T-cell (primary cell): ENCODE results near the gene TMEM225B. TPM values are rescaled to one million over a fixed set of nuclear protein-coding genes. Genes with fewer than 3 reads are reported as not detected.
"Not testable (repeated sequence)": the region's sequence is repeated elsewhere in the genome, so short reads cannot be mapped to it uniquely, and the experiment has no call there.

Experiments used
- ATAC-seq, 4 experiments: fragments of 200-7000 bp in 3 of 4; fragments of 150-1000 bp in 1 of 4; cut with Tn5 transposase; replicated peaks in 1 of 4; 1 replicate in 3 of 4; 2 replicates in 1 of 4; pipeline ENCODE4 v1.10.0; 2021; ENCODE audit warnings: moderate library complexity in 3 of 4, mild to moderate bottlenecking in 2 of 4, moderate number of reproducible peaks in 1 of 4
- CTCF ChIA-PET, 2 donors: fragments of 300-600 bp; sonication (Branson Sonifier 250); formaldehyde crosslinking; loops; one replicate each; lab custom pipeline; 2022; ENCODE audit warnings: antibody characterized with exemption in 2 of 2; lab: Charles Lee
- POLR2A ChIA-PET, 2 donors: fragments of 300-600 bp; sonication (Branson Sonifier 250); formaldehyde crosslinking; loops; one replicate each; lab custom pipeline; 2022; ENCODE audit warnings: antibody characterized with exemption in 2 of 2; lab: Charles Lee
- DNase-seq, 35 experiments: peaks; one replicate each; pipeline versions ENCODE4 v3.0.0 to v3.0.0-alpha.2; 2013 to 2023
- H3K27ac ChIP-seq: one replicate; pipeline ENCODE4 v1.5.1; 2013; ENCODE audit warnings: low read length
- H3K27me3 ChIP-seq, 2 experiments: replicated peaks in 1 of 2; 1 replicate in 1 of 2; 2 replicates in 1 of 2; pipeline versions ENCODE4 v1.6.1 to v1.7.0; 2013; ENCODE audit warnings: low read length in 1 of 2, mixed read lengths in 1 of 2; ENCODE audit not compliant: control insufficient read depth in 2 of 2, insufficient read depth in 2 of 2; ENCODE audit errors: extremely low read depth in 1 of 2
- H3K36me3 ChIP-seq, 2 donors: 1 replicate in 1 of 2; 2 replicates in 1 of 2; pipeline versions ENCODE4 v1.6.1 to v1.7.0; 2013; ENCODE audit warnings: low read length in 1 of 2; ENCODE audit not compliant: control insufficient read depth in 2 of 2, insufficient read depth in 1 of 2; ENCODE audit errors: extremely low read depth in 1 of 2
- H3K4me1 ChIP-seq, 2 experiments: 1 replicate in 1 of 2; 2 replicates in 1 of 2; pipeline versions ENCODE4 v1.6.1 to v1.7.0; 2013; ENCODE audit warnings: low read length in 2 of 2, mixed read lengths in 1 of 2; ENCODE audit not compliant: insufficient read depth in 2 of 2, control insufficient read depth in 1 of 2; ENCODE audit errors: extremely low read depth in 1 of 2
- H3K4me3 ChIP-seq, 2 donors: 1 replicate in 1 of 2; 2 replicates in 1 of 2; pipeline versions ENCODE4 v1.5.1 to v1.7.0; 2013; ENCODE audit warnings: mild to moderate bottlenecking in 2 of 2, low read length in 1 of 2, moderate library complexity in 1 of 2; ENCODE audit not compliant: control insufficient read depth in 1 of 2; ENCODE audit errors: extremely low read depth in 1 of 2
- H3K9me3 ChIP-seq: 2 replicates; pipeline ENCODE4 v1.7.0; 2013
- H3K27ac Mint-ChIP-seq, 2 donors: one replicate each; pipeline ENCODE4 v1.8.0; 2020 to 2021; ENCODE audit warnings: mild to moderate bottlenecking in 2 of 2, mixed read lengths in 2 of 2
- H3K27me3 Mint-ChIP-seq, 2 donors: one replicate each; pipeline ENCODE4 v1.8.0; 2021 to 2022; ENCODE audit warnings: mixed read lengths in 2 of 2
- H3K36me3 Mint-ChIP-seq: one replicate; pipeline ENCODE4 v1.8.0; 2021; ENCODE audit warnings: mixed read lengths
- H3K4me1 Mint-ChIP-seq, 3 donors: one replicate each; pipeline ENCODE4 v1.8.0; 2020 to 2022; ENCODE audit warnings: mixed read lengths in 3 of 3, mild to moderate bottlenecking in 1 of 3
- H3K4me3 Mint-ChIP-seq, 3 donors: one replicate each; pipeline ENCODE4 v1.8.0; 2020 to 2022; ENCODE audit warnings: mild to moderate bottlenecking in 3 of 3, mixed read lengths in 3 of 3, moderate library complexity in 3 of 3
- H3K9me3 Mint-ChIP-seq, 3 donors: one replicate each; pipeline ENCODE4 v1.8.0; 2020 to 2022; ENCODE audit warnings: mixed read lengths in 3 of 3
- WGBS: methylation state at CpG from one replicate; pipeline ENCODE4 v1.1.5; 2013; ENCODE audit warnings: missing lambda C conversion rate; ENCODE audit not compliant: insufficient coverage; 5-methylcytosine and 5-hydroxymethylcytosine counted together
- total RNA-seq, 35 experiments: library from RNA in 6 of 35; stranded (reverse) in 6 of 35; fragments of 120-200 nt in 1 of 35; gene quantifications; one replicate each; pipeline versions ENCODE4 v1.2.1 to v1.2.4 and lab custom pipeline; 2013 to 2026

Gene TMEM225B
- total RNA-seq, 5 donors from 2014 or later (not counting 1 experiment from before 2014, with no cell fraction given), result 0.85 to 2.6 (median 1.1) TPM

DNA sequence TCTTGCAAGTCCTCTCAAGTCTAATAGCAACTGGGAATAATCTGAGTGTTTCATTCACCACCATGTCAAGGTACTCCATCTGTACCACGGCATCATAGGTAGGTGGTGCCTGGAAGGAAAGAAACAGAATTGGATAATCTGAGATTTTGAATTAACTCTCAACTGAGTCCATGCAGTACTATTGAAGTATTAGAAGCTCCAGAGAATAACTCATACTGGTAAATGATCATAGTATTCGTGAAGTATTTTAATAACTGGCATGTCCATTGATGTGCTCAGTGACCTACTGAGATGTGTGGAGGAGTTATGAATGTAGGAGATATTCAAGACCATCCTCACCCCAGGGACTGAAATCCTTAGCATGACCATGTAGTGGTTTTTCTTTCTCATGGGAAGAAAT lies 54.6 kb downstream of the TMEM225B start:
- ATAC-seq (no peak), DNase-seq (no peak)
- no peaks in the 10 kb centered on the region for H3K27me3 Mint-ChIP-seq
- Histone ChIP-seq H3K36me3 (no peaks in the 10 kb centered on the region), H3K9me3 (no peaks in the 10 kb centered on the region), H3K4me3 (no peak overlapping the region), H3K4me1 (no peaks in the 10 kb centered on the region), H3K27me3 (no peaks in the 10 kb centered on the region), H3K27ac (no peak overlapping the region)
- H3K4me3 Mint-ChIP-seq, result no peak overlapping the region
- H3K36me3 Mint-ChIP-seq, result peaks cover 39% of the 10 kb centered on the region
- no peak overlapping the region for H3K27ac Mint-ChIP-seq
- no CpG with 5 or more reads among the region's 2 CpGs for WGBS
- H3K9me3 Mint-ChIP-seq, result peaks cover 0 to 4% (median under 1%) of the 10 kb centered on the region in 3 donors
- CTCF ChIA-PET, result no interaction called here
- POLR2A ChIA-PET, result no interaction called here
- H3K4me1 Mint-ChIP-seq, result peaks cover 5 to 15% (median 9%) of the 10 kb centered on the region in 3 donors

DNA sequence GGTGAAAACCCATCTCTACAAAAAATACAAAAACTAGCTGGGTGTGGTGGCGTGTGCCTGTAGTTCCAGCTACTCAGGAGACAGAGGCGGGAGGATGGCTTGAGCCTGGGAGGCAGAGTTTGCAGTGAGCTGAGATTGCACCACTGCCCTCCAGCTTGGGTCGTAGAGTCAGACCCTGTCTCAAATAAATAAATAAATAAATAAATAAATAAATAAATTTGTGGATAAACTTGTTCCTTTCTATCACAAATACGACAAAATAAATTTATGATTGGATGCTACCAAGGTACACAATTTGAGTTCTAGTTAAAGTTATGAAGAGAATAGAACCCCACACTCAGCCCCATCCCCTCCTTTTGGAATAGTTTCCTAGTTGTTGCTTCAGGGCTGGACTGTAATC lies 55.2 kb downstream of the TMEM225B start:
- H3K27ac Mint-ChIP-seq, H3K9me3 Mint-ChIP-seq, H3K27me3 Mint-ChIP-seq, H3K4me3 ChIP-seq, H3K4me1 ChIP-seq, DNase-seq, H3K27me3 ChIP-seq, H3K4me3 Mint-ChIP-seq, H3K9me3 ChIP-seq, ATAC-seq, H3K27ac ChIP-seq, CTCF ChIA-PET, H3K36me3 ChIP-seq, POLR2A ChIA-PET: not testable (repeated sequence)
- H3K4me1 Mint-ChIP-seq, result peaks cover 5 to 17% (median 9%) of the 10 kb centered on the region in 3 donors
- H3K36me3 Mint-ChIP-seq, result peaks cover 36% of the 10 kb centered on the region
- no CpG with 5 or more reads among the region's 4 CpGs for WGBS

DNA sequence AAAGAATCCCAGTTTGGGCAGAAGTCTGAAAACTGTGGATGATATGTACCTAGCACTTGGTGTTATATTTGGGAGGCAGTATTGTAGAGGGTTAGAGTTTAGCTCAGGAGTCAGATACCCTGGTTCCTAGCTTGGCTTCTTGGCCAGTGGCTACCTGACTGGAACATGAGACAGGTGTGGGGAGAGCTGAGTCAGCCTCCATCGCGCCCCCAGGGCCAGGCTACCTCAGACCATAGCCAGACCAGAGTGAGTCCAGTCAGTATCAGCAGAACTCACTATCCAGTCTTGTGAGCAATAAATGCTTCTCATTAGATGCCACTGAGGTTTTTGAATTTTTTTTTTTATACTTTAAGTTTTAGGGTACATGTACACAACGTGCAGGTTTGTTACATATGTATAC lies 55.7 kb downstream of the TMEM225B start:
- ATAC-seq, result no peak
- Mint-ChIP-seq H3K4me1 (peaks cover 5 to 17% (median 9%) of the 10 kb centered on the region in 3 donors), H3K9me3 (peaks cover 0 to 4% (median 3%) of the 10 kb centered on the region in 3 donors), H3K36me3 (peaks cover 38% of the 10 kb centered on the region), H3K27me3 (no peaks in the 10 kb centered on the region), H3K4me3 (no peak overlapping the region), H3K27ac (no peak overlapping the region)
- ChIA-PET CTCF (no interaction called here), POLR2A (no interaction called here)
- WGBS, result 100% methylated on average over 2 of the region's 3 CpGs
- H3K4me3 ChIP-seq, result no peak overlapping the region
- no peaks in the 10 kb centered on the region for H3K4me1 ChIP-seq
- H3K36me3 ChIP-seq, result no peaks in the 10 kb centered on the region
- no peak overlapping the region for H3K27ac ChIP-seq
- H3K9me3 ChIP-seq, result no peaks in the 10 kb centered on the region
- DNase-seq, result no peak
- H3K27me3 ChIP-seq, result no peaks in the 10 kb centered on the region

DNA sequence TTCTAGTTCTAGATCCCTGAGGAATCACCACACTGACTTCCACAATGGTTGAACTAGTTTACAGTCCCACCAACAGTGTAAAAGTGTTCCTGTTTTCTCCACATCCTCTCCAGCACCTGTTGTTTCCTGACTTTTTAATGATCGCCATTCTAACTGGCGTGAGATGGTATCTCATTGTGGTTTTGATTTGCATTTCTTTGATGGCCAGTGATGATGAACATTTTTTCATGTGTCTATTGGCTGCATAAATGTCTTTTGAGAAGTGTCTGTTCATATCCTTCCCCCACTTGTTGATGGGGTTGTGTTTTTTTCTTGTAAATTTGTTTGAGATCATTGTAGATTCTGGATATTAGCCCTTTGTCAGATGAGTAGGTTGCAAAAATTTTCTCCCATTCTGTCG lies 56.6 kb downstream of the TMEM225B start:
- H3K36me3 Mint-ChIP-seq, result peaks cover 39% of the 10 kb centered on the region
- POLR2A ChIA-PET, H3K4me1 ChIP-seq: not testable (repeated sequence)

DNA sequence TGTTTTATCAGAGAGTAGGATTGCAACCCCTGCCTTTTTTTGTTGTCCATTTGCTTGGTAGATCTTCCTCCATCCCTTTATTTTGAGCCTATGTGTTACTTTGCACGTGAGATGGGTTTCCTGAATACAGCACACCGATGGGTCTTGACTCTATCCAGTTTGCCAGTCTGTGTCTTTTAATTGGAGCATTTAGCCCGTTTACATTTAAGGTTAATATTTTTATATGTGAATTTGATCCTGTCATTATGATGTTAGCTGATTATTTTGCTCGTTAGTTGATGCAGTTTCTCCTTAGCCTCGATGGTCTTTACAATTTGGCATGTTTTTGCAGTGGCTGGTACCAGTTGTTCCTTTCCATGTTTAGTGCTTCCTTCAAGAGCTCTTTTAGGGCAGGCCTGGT lies 59.8 kb downstream of the TMEM225B start:
- H3K36me3 ChIP-seq, CTCF ChIA-PET, ATAC-seq, H3K4me1 ChIP-seq, H3K27me3 Mint-ChIP-seq, H3K4me3 Mint-ChIP-seq, H3K27ac ChIP-seq, H3K9me3 ChIP-seq, H3K27me3 ChIP-seq, H3K9me3 Mint-ChIP-seq, H3K27ac Mint-ChIP-seq, DNase-seq, H3K4me3 ChIP-seq: not testable (repeated sequence)
- POLR2A ChIA-PET, result interaction anchor here in 1 of 2 donors (0.6 kb wide), 1 partner anchor 17 kb away, joined by 6 read pairs; no protein-coding TSS in a partner anchor
- Mint-ChIP-seq H3K4me1 (peaks cover 5 to 15% (median 9%) of the 10 kb centered on the region in 3 donors), H3K36me3 (peaks cover 54% of the 10 kb centered on the region)
- WGBS, result 100% methylated on average over 2 of the region's 5 CpGs

More for the DNA sequence above, 56.6 kb downstream of the TMEM225B start:
- ATAC-seq, H3K9me3 Mint-ChIP-seq, H3K27me3 Mint-ChIP-seq, H3K27ac ChIP-seq, H3K27ac Mint-ChIP-seq, H3K4me3 ChIP-seq, H3K36me3 ChIP-seq, DNase-seq, H3K27me3 ChIP-seq, CTCF ChIA-PET, H3K9me3 ChIP-seq, H3K4me3 Mint-ChIP-seq: not testable (repeated sequence)
- H3K4me1 Mint-ChIP-seq, result peaks cover 5 to 17% (median 9%) of the 10 kb centered on the region in 3 donors
- no CpG with 5 or more reads among the region's 3 CpGs for WGBS

Other genes with a start within 250 kb of the TMEM225B start
- 100 to 1,000 TPM; 131 to 232 (median 203) TPM for gene ARPC1B, start 223.5 kb upstream of the TMEM225B start, total RNA-seq
- 10 to 100 TPM; 48.1 to 75.7 (median 67.4) TPM for gene PDAP1, start 189.7 kb upstream of the TMEM225B start, total RNA-seq
- 100 to 1,000 TPM in 1 of 5 donors, 10 to 100 TPM in 4; 63.2 to 127 (median 82.3) TPM for gene BUD31, start 189.3 kb upstream of the TMEM225B start, total RNA-seq
- 10 to 100 TPM in 3 of 5 donors, 1 to 10 TPM in 2; 5.4 to 11.6 (median 10.5) TPM for gene PTCD1, start 159.5 kb upstream of the TMEM225B start, total RNA-seq
- 10 to 100 TPM; 44.4 to 58.1 (median 52.3) TPM for gene CPSF4, start 159.3 kb upstream of the TMEM225B start, total RNA-seq
- gene ATP5MF, start 132.1 kb upstream of the TMEM225B start, total RNA-seq, result 100 to 1,000 TPM in 4 of 5 donors, 10 to 100 TPM in 1; 68.1 to 145 (median 141) TPM
- gene ZNF789, start 125.4 kb upstream of the TMEM225B start, total RNA-seq, result 10 to 100 TPM; 17.0 to 24.8 (median 19.7) TPM
- gene ZNF394, start 98.0 kb upstream of the TMEM225B start, total RNA-seq, result 100 to 1,000 TPM in 3 of 5 donors, 10 to 100 TPM in 2; 88.4 to 188 (median 104) TPM
- gene ZKSCAN5, start 93.6 kb upstream of the TMEM225B start, total RNA-seq, result 1 to 10 TPM; 5.4 to 9.1 (median 8.2) TPM
- gene FAM200A, start 46.2 kb upstream of the TMEM225B start, total RNA-seq, result 1 to 10 TPM; 2.8 to 8.9 (median 8.5) TPM
- 100 to 1,000 TPM; 145 to 163 (median 157) TPM for gene ZNF655, start 39.6 kb upstream of the TMEM225B start, total RNA-seq
- 10 to 100 TPM; 43.1 to 50.3 (median 49.8) TPM for gene ZSCAN25, start 18.7 kb downstream of the TMEM225B start, total RNA-seq
- gene CYP3A5, start 81.7 kb downstream of the TMEM225B start, total RNA-seq, result under 1 TPM in 3 of 5 donors, not detected in 2; 0.22 to 0.58 (median 0.46) TPM
- not detected for gene CYP3A7, start 136.9 kb downstream of the TMEM225B start, total RNA-seq
- gene CYP3A4, start 185.9 kb downstream of the TMEM225B start, total RNA-seq, result under 1 TPM in 3 of 5 donors, not detected in 2; 0.16 to 0.66 (median 0.53) TPM
- under 1 TPM in 2 of 5 donors, not detected in 3; 0.26 to 0.53 TPM for gene CYP3A43, start 229.7 kb downstream of the TMEM225B start, total RNA-seq